PC-9 (cell line): ENCODE results near the gene AMOTL1. TPM values are rescaled to one million over a fixed set of nuclear protein-coding genes. Genes with fewer than 3 reads are reported as not detected.

Experiments used
- BruUV-seq: library from RNA; stranded (reverse); fragments of 400-500 nt; replicated peaks from 2 replicates; lab custom pipeline; 2021; lab: Mats Ljungman, UMichigan
- CTCF ChIA-PET: fragments of 300-600 bp; sonication (Branson Sonifier 250); formaldehyde crosslinking; loops from one replicate; lab custom pipeline; 2022; ENCODE audit warnings: antibody characterized with exemption; lab: Charles Lee
- POLR2A ChIA-PET: fragments of 300-600 bp; sonication (Branson Sonifier 250); formaldehyde crosslinking; loops from one replicate; lab custom pipeline; 2022; ENCODE audit warnings: antibody characterized with exemption; ENCODE audit not compliant: unreplicated experiment; lab: Charles Lee
- DNase-seq, 2 experiments: peaks; one replicate each; pipeline versions ENCODE4 v3.0.0 to v3.0.0-alpha.2; 2015 to 2022; ENCODE audit warnings: mixed read lengths in 1 of 2
- H2AFZ ChIP-seq: fragments of 200-600 bp; sonication (generic); 2 replicates; pipeline ENCODE4 v1.8.1; 2017; ENCODE audit warnings: antibody characterized with exemption
- H3F3A ChIP-seq: fragments of 200-600 bp; sonication (generic); 2 replicates; pipeline ENCODE4 v1.8.1; 2017; ENCODE audit warnings: antibody characterized with exemption, mild to moderate bottlenecking, low read depth; ENCODE audit not compliant: insufficient read depth
- H3K27ac ChIP-seq: fragments of 200-600 bp; sonication (generic); 2 replicates; pipeline ENCODE4 v1.6.1; 2016; ENCODE audit warnings: mixed run types
- H3K27me3 ChIP-seq: fragments of 200-600 bp; sonication (generic); 2 replicates; pipeline ENCODE4 v1.6.1; 2016; ENCODE audit warnings: low read depth, mixed run types; ENCODE audit not compliant: insufficient read depth
- H3K36me3 ChIP-seq: fragments of 200-600 bp; sonication (generic); 2 replicates; pipeline ENCODE4 v1.6.1; 2016; ENCODE audit warnings: low read depth, mixed run types
- H3K4me1 ChIP-seq: fragments of 200-600 bp; sonication (generic); replicated peaks from 2 replicates; pipeline ENCODE4 v1.6.1; 2016; ENCODE audit warnings: mixed run types; ENCODE audit not compliant: insufficient read depth
- H3K4me2 ChIP-seq: fragments of 200-600 bp; sonication (generic); 2 replicates; pipeline ENCODE4 v1.6.1; 2017; ENCODE audit warnings: mixed run types
- H3K4me3 ChIP-seq: fragments of 200-600 bp; sonication (generic); 2 replicates; pipeline ENCODE4 v1.6.1; 2016; ENCODE audit warnings: mixed run types
- H3K79me2 ChIP-seq: fragments of 200-600 bp; sonication (generic); 2 replicates; pipeline ENCODE4 v1.6.1; 2017; ENCODE audit warnings: low read depth, mixed run types
- H3K9me2 ChIP-seq: fragments of 200-600 bp; sonication (generic); 2 replicates; pipeline ENCODE4 v1.8.1; 2017; ENCODE audit warnings: mild to moderate bottlenecking; ENCODE audit not compliant: insufficient read depth
- H3K9me3 ChIP-seq: fragments of 200-600 bp; sonication (generic); 2 replicates; pipeline ENCODE4 v1.8.1; 2016; ENCODE audit warnings: low read depth; ENCODE audit not compliant: insufficient read depth
- H4K20me1 ChIP-seq: fragments of 200-600 bp; sonication (generic); 2 replicates; pipeline ENCODE4 v1.8.1; 2017; ENCODE audit not compliant: insufficient read depth
- CTCF ChIP-seq: fragments of 200-600 bp; sonication (generic); conservative IDR thresholded peaks from 2 replicates; pipeline ENCODE4 v1.6.1; 2017; ENCODE audit warnings: mixed run types, antibody characterized with exemption, mild to moderate bottlenecking, moderate library complexity
- EZH2 ChIP-seq: fragments of 200-600 bp; sonication (generic); IDR thresholded peaks from 2 replicates; pipeline ENCODE4 v1.8.0; 2017; ENCODE audit warnings: antibody characterized with exemption, low read depth
- intact Hi-C: fragments of 100-400 bp; cut with micrococcal nuclease; formaldehyde crosslinking; loops from one replicate; pipeline ENCODE4 v1.10.0; 2022; ENCODE audit not compliant: unreplicated experiment
- total RNA-seq: library from RNA; stranded (reverse); gene quantifications from 2 replicates; pipeline ENCODE4 v1.2.3, GENCODE V29; 2021

The AMOTL1 gene
- total RNA-seq, 1 experiment from 2014 or later = 60.5 TPM

GRCh38 chr11:94721565-94722292 lies 46.4 kb upstream of the AMOTL1 start:
- no peaks in the 10 kb centered on the region for H3F3A ChIP-seq
- DNase-seq = no peak
- no peak for TF ChIP-seq EZH2
- TF ChIP-seq CTCF = no peak
- H3K36me3 ChIP-seq = no peaks in the 10 kb centered on the region
- no peak overlapping the region for H3K4me2 ChIP-seq
- ChIA-PET CTCF (no interaction called here), POLR2A (interaction anchor here (0.7 kb wide), 1 partner anchor 39 kb away, joined by 12 read pairs; no protein-coding TSS in a partner anchor)
- H2AFZ ChIP-seq = no peak overlapping the region
- 0 out of 2 replicates have a peak, but pooled peaks cover 2% of the 10 kb centered on the region for H3K9me2 ChIP-seq
- intact Hi-C loops = no loop called here
- no peaks in the 10 kb centered on the region for H3K79me2 ChIP-seq
- no peaks in the 10 kb centered on the region for H4K20me1 ChIP-seq
- no peaks in the 10 kb centered on the region for H3K4me1 ChIP-seq
- no TSS peak for BruUV-seq
- no peak overlapping the region for H3K27ac ChIP-seq
- peaks cover 4% of the 10 kb centered on the region; the same call in 1 of the 2 replicates for H3K9me3 ChIP-seq
- H3K27me3 ChIP-seq = no peaks in the 10 kb centered on the region
- H3K4me3 ChIP-seq = no peak overlapping the region

- H3K9me2 ChIP-seq = 0 out of 2 replicates have a peak, but pooled peaks cover 2% of the 10 kb centered on the region
- H3F3A ChIP-seq = no peaks in the 10 kb centered on the region
- BruUV-seq = no TSS peak
- no peaks in the 10 kb centered on the region for H3K79me2 ChIP-seq
- POLR2A ChIA-PET = interaction anchor here (0.6 kb wide), 1 partner anchor 300 kb away, joined by 6 read pairs; no protein-coding TSS in a partner anchor
- H3K4me2 ChIP-seq = no peak overlapping the region
- peaks cover 4% of the 10 kb centered on the region; the same call in 1 of the 2 replicates for H3K9me3 ChIP-seq
- H2AFZ ChIP-seq = no peak overlapping the region
- H3K36me3 ChIP-seq = no peaks in the 10 kb centered on the region
- TF ChIP-seq EZH2 (no peak), CTCF (no peak)
- H3K4me3 ChIP-seq = no peak overlapping the region
- no peak for DNase-seq
- intact Hi-C loops = no loop called here
- H3K27ac ChIP-seq = no peak overlapping the region
- CTCF ChIA-PET = no interaction called here
- no peaks in the 10 kb centered on the region for H4K20me1 ChIP-seq
- peaks cover 7% of the 10 kb centered on the region for H3K4me1 ChIP-seq
- no peaks in the 10 kb centered on the region for H3K27me3 ChIP-seq
Observed at GRCh38 chr11:94722735-94723134, 45.4 kb upstream of the AMOTL1 start.

- Histone ChIP-seq H3K36me3 (no peaks in the 10 kb centered on the region), H3K27ac (no peak overlapping the region), H3K4me2 (no peak overlapping the region), H2AFZ (no peak overlapping the region), H3K4me3 (no peak overlapping the region), H3K9me2 (no peaks in the 10 kb centered on the region), H3K27me3 (no peaks in the 10 kb centered on the region), H3K79me2 (no peaks in the 10 kb centered on the region), H3K4me1 (peaks cover 29% of the 10 kb centered on the region), H3F3A (no peaks in the 10 kb centered on the region), H3K9me3 (peaks cover 14% of the 10 kb centered on the region; the same call in 1 of the 2 replicates), H4K20me1 (no peaks in the 10 kb centered on the region)
- DNase-seq = no peak
- intact Hi-C loops = no loop called here
- POLR2A ChIA-PET = no interaction called here
- TF ChIP-seq CTCF (no peak), EZH2 (no peak)
- no TSS peak for BruUV-seq
- CTCF ChIA-PET = no interaction called here
Observed at GRCh38 chr11:94725097-94725496, 43.1 kb upstream of the AMOTL1 start.
